Suprapubic skin (tissue), 4 donors: ENCODE data around the gene SPDL1. TPM values are rescaled to one million over a fixed set of nuclear protein-coding genes. Genes with fewer than 3 reads are reported as not detected.
A peak's percentile ranks its signal among the peaks of the same experiment; 100 is the strongest.

Experiments used
- DNase-seq, 2 donors: peaks; one replicate each; pipeline ENCODE4 v3.0.0-alpha.2; 2019; ENCODE audit warnings: low spot score in 2 of 2
- H3K27ac ChIP-seq: fragments of 200-600 bp; sonication (generic); one replicate; pipeline ENCODE4 v1.5.1; 2019
- H3K27me3 ChIP-seq: fragments of 200-600 bp; sonication (generic); one replicate; pipeline ENCODE4 v1.5.1; 2019
- H3K36me3 ChIP-seq: fragments of 200-600 bp; sonication (generic); one replicate; pipeline ENCODE4 v1.5.1; 2019
- H3K4me1 ChIP-seq: fragments of 200-600 bp; sonication (generic); one replicate; pipeline ENCODE4 v1.5.1; 2019
- H3K4me3 ChIP-seq: fragments of 200-600 bp; sonication (generic); one replicate; pipeline ENCODE4 v1.5.1; 2019; ENCODE audit warnings: mild to moderate bottlenecking
- H3K9me3 ChIP-seq: fragments of 200-600 bp; sonication (generic); one replicate; pipeline ENCODE4 v1.5.1; 2019
- CTCF ChIP-seq, 2 donors: fragments of 200-600 bp in 1 of 2; fragments of 450-650 bp in 1 of 2; sonication (generic) in 1 of 2; IDR thresholded peaks; one replicate each; pipeline ENCODE4 v1.5.1; 2016 to 2019; ENCODE audit warnings: antibody characterized with exemption in 2 of 2, mild to moderate bottlenecking in 1 of 2, moderate library complexity in 1 of 2
- EP300 ChIP-seq: sonication (generic); formaldehyde crosslinking; IDR thresholded peaks from one replicate; pipeline ENCODE4 v1.6.1; 2017; ENCODE audit warnings: antibody characterized with exemption
- POLR2A ChIP-seq, 2 donors: fragments of 450-650 bp; IDR thresholded peaks; one replicate each; pipeline ENCODE4 v1.6.1; 2017; ENCODE audit warnings: antibody characterized with exemption in 2 of 2, mild to moderate bottlenecking in 2 of 2, moderate library complexity in 2 of 2
- POLR2AphosphoS5 ChIP-seq, 3 donors: sonication (generic); formaldehyde crosslinking; IDR thresholded peaks; one replicate each; pipeline ENCODE4 v1.6.1; 2017; ENCODE audit warnings: antibody characterized with exemption in 3 of 3
- WGBS: methylation state at CpG from one replicate; pipeline ENCODE4 v1.1.5; 2018; 5-methylcytosine and 5-hydroxymethylcytosine counted together
- total RNA-seq, 4 donors: library from RNA; depleted of rRNA; stranded (reverse); fragments of >200 nt; gene quantifications; one replicate each; pipeline ENCODE4 v1.1.0, GENCODE V29; 2016

SPDL1 gene
- total RNA-seq, 4 donors from 2014 or later = 6.4 to 9.4 (median 7.3) TPM

DNA sequence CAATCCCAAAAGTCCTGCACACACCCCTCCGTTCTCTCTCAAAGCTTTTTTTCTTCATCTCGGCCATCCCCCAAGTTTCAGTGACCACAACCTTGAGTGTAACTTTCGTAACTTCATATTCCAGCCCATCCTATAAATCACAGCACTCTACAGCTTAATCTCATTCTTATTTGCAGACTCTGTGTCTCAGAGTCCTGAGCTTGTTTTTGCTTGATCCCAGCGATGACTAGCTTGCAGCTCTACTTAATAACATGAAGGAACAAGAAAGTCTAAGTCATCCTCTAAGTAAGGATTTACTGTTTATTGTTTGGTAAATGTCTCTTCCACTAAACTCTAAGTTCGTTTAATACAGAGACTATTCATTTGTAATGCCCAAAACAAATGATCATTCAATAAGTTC is 2.6 kb upstream of the SPDL1 start:
- Histone ChIP-seq H3K4me1 (peaks cover 19% of the 10 kb centered on the region), H3K27me3 (no peaks in the 10 kb centered on the region), H3K36me3 (no peaks in the 10 kb centered on the region), H3K4me3 (no peak overlapping the region), H3K27ac (peak overlapping the region; percentile 59), H3K9me3 (no peaks in the 10 kb centered on the region)
- 72% methylated on average over 5 of the region's 5 CpGs for WGBS
- TF ChIP-seq CTCF (IDR thresholded peaks at IDR 0.05) (no peak), POLR2AphosphoS5 (IDR thresholded peaks at IDR 0.05) (no peak), POLR2A (IDR thresholded peaks at IDR 0.05) (no peak), EP300 (no peak)
- no peak for DNase-seq

DNA sequence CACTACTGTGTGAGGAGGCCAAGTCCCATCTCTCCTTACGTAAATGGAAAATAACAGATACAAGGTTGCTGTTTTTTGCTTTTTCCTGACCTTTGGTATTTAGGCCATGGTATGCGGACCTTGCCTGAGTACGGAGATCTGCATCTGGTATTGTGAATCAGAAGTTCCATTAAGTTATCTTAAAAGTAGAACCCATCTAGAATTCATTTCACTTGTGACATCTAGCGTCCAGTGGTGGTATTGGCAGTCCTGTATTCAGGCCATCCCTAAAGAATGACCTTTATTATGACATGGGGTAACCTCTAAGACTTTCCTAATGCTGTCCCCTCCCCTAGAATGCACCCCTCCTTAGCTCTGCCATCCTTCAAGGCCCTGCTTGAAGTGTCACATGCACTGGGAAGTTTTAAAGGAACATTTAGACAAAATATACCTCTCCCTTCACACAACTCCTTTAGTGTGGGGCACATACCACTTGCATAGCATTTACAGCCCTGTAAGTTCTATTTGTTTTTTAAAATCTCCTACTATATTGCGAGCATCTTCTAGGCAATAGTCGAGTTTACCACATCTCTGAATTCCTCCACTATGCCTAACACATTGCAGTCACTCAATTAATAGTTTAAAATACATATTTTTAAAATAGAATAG is 1.9 kb upstream of the SPDL1 start:
- H3K9me3 ChIP-seq = no peaks in the 10 kb centered on the region
- WGBS = 26% methylated on average over 6 of the region's 6 CpGs
- no peaks in the 10 kb centered on the region for H3K36me3 ChIP-seq
- no peak overlapping the region for H3K4me3 ChIP-seq
- H3K27ac ChIP-seq = peak overlapping the region; percentile 59
- peak in 1 of 2 donors; percentile 65 for DNase-seq
- no peaks in the 10 kb centered on the region for H3K27me3 ChIP-seq
- peaks cover 19% of the 10 kb centered on the region for H3K4me1 ChIP-seq
- TF ChIP-seq POLR2A (IDR thresholded peaks at IDR 0.05) (no peak), CTCF (IDR thresholded peaks at IDR 0.05) (peak; percentile 76 to 88)

DNA sequence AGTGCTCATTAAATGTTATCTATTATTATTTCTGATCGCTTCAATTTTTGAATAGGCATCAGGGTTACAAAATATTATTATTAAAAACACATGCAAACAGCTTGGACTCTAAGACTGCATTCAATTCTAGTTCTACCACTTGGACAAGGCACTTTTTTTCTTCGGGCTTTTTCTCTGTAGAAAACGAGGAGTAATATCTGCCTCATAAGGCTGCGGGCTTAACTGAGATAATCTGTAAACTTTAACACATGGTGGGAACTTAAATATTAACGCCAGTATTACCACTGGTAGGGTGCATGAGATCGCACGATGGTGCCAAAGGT is 511 bp upstream of the SPDL1 start:
- H3K4me3 ChIP-seq = peak overlapping the region; percentile 88
- no peaks in the 10 kb centered on the region for H3K27me3 ChIP-seq
- DNase-seq = no peak
- H3K27ac ChIP-seq = peak overlapping the region; percentile 70
- peaks cover 19% of the 10 kb centered on the region for H3K4me1 ChIP-seq
- TF ChIP-seq POLR2AphosphoS5 (IDR thresholded peaks at IDR 0.05) (no peak), CTCF (IDR thresholded peaks at IDR 0.05) (no peak), EP300 (no peak), POLR2A (IDR thresholded peaks at IDR 0.05) (no peak)
- WGBS = 5% methylated on average over 7 of the region's 7 CpGs
- H3K9me3 ChIP-seq = no peaks in the 10 kb centered on the region
- H3K36me3 ChIP-seq = no peaks in the 10 kb centered on the region

DNA sequence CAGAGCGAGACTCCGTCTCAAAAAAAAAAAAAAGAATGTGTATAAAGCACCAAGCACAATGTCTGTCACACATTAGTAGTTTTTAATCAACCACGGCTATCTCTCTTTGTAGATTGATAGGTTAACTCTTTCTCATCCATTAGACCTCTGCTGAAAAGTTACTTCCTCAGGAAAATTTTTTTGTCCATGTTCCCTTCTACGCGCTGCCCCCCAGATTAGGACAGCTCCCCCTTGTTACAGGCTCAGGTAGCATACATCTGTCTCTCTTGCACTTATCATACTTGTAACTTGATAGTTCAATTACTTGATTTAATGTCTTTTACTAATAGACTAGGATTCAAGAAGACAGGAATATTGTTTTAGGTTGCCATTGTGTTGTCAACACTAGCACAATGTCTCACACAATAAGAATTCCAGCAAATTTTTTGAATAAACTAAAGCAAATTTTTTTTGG is 1.5 kb downstream of the SPDL1 start:
- H3K27me3 ChIP-seq = no peaks in the 10 kb centered on the region
- 66% methylated on average over 5 of the region's 5 CpGs for WGBS
- H3K27ac ChIP-seq = no peak overlapping the region
- no peaks in the 10 kb centered on the region for H3K9me3 ChIP-seq
- no peak for DNase-seq
- H3K4me1 ChIP-seq = peaks cover 19% of the 10 kb centered on the region
- TF ChIP-seq POLR2A (IDR thresholded peaks at IDR 0.05) = no peak
- no peak for TF ChIP-seq EP300
- TF ChIP-seq POLR2AphosphoS5 (IDR thresholded peaks at IDR 0.05) = no peak
- no peak for TF ChIP-seq CTCF (IDR thresholded peaks at IDR 0.05)
- H3K36me3 ChIP-seq = peaks cover 7% of the 10 kb centered on the region
- H3K4me3 ChIP-seq = no peak overlapping the region

DNA sequence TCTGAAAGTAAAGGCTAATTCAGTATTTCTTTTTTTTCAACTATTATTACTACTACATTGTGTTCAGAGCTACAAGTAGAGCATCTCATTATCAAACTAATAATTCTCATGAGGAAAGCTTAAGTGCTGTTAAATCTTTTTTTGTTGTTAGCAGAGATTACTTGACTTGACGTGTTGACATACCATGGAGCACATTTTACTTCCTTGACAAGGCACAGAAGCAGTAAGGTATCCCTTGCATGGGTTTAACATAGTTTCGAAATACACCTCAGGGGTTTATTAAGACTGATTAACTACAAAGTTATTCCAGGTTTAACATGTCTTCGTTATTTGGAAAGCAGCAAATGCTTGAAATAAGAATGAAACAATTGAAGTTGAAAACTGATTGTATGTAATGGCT is 7.0 kb downstream of the SPDL1 start:
- no peaks in the 10 kb centered on the region for H3K27me3 ChIP-seq
- peaks cover 34% of the 10 kb centered on the region for H3K36me3 ChIP-seq
- WGBS = 87% methylated on average over 3 of the region's 3 CpGs
- no peaks in the 10 kb centered on the region for H3K9me3 ChIP-seq
- H3K4me1 ChIP-seq = no peaks in the 10 kb centered on the region
- DNase-seq = no peak
- no peak for TF ChIP-seq EP300
- no peak overlapping the region for H3K4me3 ChIP-seq
- H3K27ac ChIP-seq = no peak overlapping the region

GRCh38 chr5:169591636-169592035 is 8.1 kb downstream of the SPDL1 start:
- H3K4me1 ChIP-seq = no peaks in the 10 kb centered on the region
- no peak overlapping the region for H3K4me3 ChIP-seq
- H3K27me3 ChIP-seq = no peaks in the 10 kb centered on the region
- no peak for DNase-seq
- H3K9me3 ChIP-seq = no peaks in the 10 kb centered on the region
- no peak overlapping the region for H3K27ac ChIP-seq
- WGBS = 5% methylated on average over 1 of the region's 1 CpG
- no peak for TF ChIP-seq POLR2AphosphoS5 (IDR thresholded peaks at IDR 0.05)
- no peak for TF ChIP-seq CTCF (IDR thresholded peaks at IDR 0.05)
- no peak for TF ChIP-seq EP300
- no peak for TF ChIP-seq POLR2A (IDR thresholded peaks at IDR 0.05)
- H3K36me3 ChIP-seq = peaks cover 40% of the 10 kb centered on the region
